A673 (cell line): Measurements from ENCODE around the gene ANKRD29.

Experiments used
- CTCF ChIP-seq: fragments of 300-800, 200-600 bp; sonication (generic); conservative IDR thresholded peaks from 2 replicates; pipeline ENCODE4 v1.5.1; 2017; ENCODE audit warnings: low read depth, mild to moderate bottlenecking, antibody characterized with exemption, low read length, moderate library complexity, mixed read lengths
- EZH2 ChIP-seq: fragments of 200-600 bp; sonication (generic); IDR thresholded peaks from 2 replicates; pipeline ENCODE4 v1.6.1; 2017; ENCODE audit warnings: borderline replicate concordance, low read depth, mild to moderate bottlenecking, mixed read lengths, antibody characterized with exemption, low read length; ENCODE audit not compliant: poor library complexity, severe bottlenecking

- no peak for TF ChIP-seq CTCF
- TF ChIP-seq EZH2 = no peak
These were observed 73.7 kb downstream of the ANKRD29 start for GRCh38 chr18:23588836-23589560.
